Breast epithelium (tissue), 4 donors: Measurements from ENCODE around the gene CPN1. TPM values are rescaled to one million over a fixed set of nuclear protein-coding genes. Genes with fewer than 3 reads are reported as not detected.

ENCODE experiments used
- DNase-seq, 2 donors: peaks; one replicate each; pipeline ENCODE4 v3.0.0-alpha.2; 2019; ENCODE audit warnings: low spot score in 2 of 2
- H3K27ac ChIP-seq, 2 donors: fragments of 200-600 bp; sonication (generic) in 1 of 2; one replicate each; pipeline ENCODE4 v1.5.1; 2016 to 2019; ENCODE audit warnings: mild to moderate bottlenecking in 1 of 2
- H3K27me3 ChIP-seq, 2 donors: fragments of 200-600 bp; sonication (generic) in 1 of 2; one replicate each; pipeline versions ENCODE4 v1.5.1 to v1.6.0; 2017 to 2019; ENCODE audit warnings: control low read depth in 1 of 2, mild to moderate bottlenecking in 1 of 2
- H3K36me3 ChIP-seq: fragments of 200-600 bp; one replicate; pipeline ENCODE4 v1.5.1; 2019
- H3K4me1 ChIP-seq, 2 donors: fragments of 200-600 bp; sonication (generic); one replicate each; pipeline ENCODE4 v1.5.1; 2016 to 2019; ENCODE audit warnings: control low read depth in 1 of 2
- H3K4me3 ChIP-seq, 3 donors: fragments of 200-600 bp; sonication (generic); 1 replicate in 2 of 3; 2 replicates in 1 of 3; pipeline ENCODE4 v1.5.1; 2016 to 2019; ENCODE audit warnings: mild to moderate bottlenecking in 3 of 3, moderate library complexity in 2 of 3
- H3K9me3 ChIP-seq, 2 donors: fragments of 200-600 bp; sonication (generic) in 1 of 2; one replicate each; pipeline ENCODE4 v1.5.1; 2016 to 2019; ENCODE audit warnings: control low read depth in 1 of 2
- POLR2A ChIP-seq: fragments of 450-650 bp; IDR thresholded peaks from one replicate; pipeline ENCODE4 v1.6.1; 2016; ENCODE audit warnings: antibody characterized with exemption, mild to moderate bottlenecking, moderate library complexity
- POLR2AphosphoS5 ChIP-seq, 3 donors: sonication (generic); formaldehyde crosslinking; IDR thresholded peaks; one replicate each; pipeline ENCODE4 v1.6.1; 2017; ENCODE audit warnings: antibody characterized with exemption in 3 of 3
- intact Hi-C: fragments of 100-400 bp; cut with DNase I; formaldehyde crosslinking; loops from one replicate; pipeline ENCODE4 v1.15.1; 2023; ENCODE audit warnings: low total_unique reads
- total RNA-seq, 3 donors: library from RNA; depleted of rRNA; stranded (reverse); fragments of >200 nt; gene quantifications; one replicate each; pipeline ENCODE4 v1.1.0, GENCODE V29; 2016
- TF ChIP-seq, protein P1 (sequence below), 3 donors: fragments of 450-650 bp; IDR thresholded peaks; one replicate each; pipeline ENCODE4 v1.5.1; 2016 to 2017; ENCODE audit warnings: antibody characterized with exemption in 3 of 3, mild to moderate bottlenecking in 3 of 3, moderate library complexity in 3 of 3

CPN1 gene
- total RNA-seq, 3 donors from 2014 or later, result not detected

DNA sequence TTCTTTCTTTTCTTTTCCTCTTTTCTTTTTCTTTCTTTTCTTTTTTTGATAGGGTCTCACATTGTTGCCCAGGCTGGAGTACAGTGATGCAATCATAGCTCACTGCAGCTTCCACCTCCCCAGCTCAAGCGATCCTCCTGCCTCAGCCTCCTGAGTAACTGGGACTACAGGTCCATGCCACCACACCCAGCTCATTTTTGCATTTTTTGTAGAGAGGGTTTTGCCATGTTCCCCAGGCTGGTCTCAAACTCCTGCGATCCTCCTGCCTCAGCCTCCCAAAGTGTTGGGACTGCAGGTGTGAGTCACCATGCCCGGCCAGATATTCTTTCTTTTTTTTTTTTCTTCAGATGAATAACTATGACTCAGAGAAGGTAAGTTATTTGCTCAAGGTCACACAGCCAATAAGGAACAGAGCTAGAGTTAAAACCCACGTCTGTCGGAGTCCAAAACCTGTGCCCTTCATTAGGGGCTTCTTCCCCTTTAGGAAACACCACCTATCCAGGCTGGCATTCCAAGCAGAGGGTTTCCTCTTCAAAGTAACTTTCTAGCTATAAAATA is 43.8 kb downstream of the CPN1 start:
- TF ChIP-seq POLR2A (no peak), POLR2AphosphoS5 (IDR thresholded peaks at IDR 0.05) (no peak)
- TF ChIP-seq, protein P1, sequence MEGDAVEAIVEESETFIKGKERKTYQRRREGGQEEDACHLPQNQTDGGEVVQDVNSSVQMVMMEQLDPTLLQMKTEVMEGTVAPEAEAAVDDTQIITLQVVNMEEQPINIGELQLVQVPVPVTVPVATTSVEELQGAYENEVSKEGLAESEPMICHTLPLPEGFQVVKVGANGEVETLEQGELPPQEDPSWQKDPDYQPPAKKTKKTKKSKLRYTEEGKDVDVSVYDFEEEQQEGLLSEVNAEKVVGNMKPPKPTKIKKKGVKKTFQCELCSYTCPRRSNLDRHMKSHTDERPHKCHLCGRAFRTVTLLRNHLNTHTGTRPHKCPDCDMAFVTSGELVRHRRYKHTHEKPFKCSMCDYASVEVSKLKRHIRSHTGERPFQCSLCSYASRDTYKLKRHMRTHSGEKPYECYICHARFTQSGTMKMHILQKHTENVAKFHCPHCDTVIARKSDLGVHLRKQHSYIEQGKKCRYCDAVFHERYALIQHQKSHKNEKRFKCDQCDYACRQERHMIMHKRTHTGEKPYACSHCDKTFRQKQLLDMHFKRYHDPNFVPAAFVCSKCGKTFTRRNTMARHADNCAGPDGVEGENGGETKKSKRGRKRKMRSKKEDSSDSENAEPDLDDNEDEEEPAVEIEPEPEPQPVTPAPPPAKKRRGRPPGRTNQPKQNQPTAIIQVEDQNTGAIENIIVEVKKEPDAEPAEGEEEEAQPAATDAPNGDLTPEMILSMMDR (IDR thresholded peaks at IDR 0.05), result no peak
- Histone ChIP-seq H3K4me1 (no peaks in the 10 kb centered on the region), H3K4me3 (no peak overlapping the region), H3K36me3 (no peaks in the 10 kb centered on the region), H3K27ac (no peak overlapping the region), H3K27me3 (no peaks in the 10 kb centered on the region), H3K9me3 (no peaks in the 10 kb centered on the region)
- DNase-seq, result no peak
- intact Hi-C loops, result no loop called here

DNA sequence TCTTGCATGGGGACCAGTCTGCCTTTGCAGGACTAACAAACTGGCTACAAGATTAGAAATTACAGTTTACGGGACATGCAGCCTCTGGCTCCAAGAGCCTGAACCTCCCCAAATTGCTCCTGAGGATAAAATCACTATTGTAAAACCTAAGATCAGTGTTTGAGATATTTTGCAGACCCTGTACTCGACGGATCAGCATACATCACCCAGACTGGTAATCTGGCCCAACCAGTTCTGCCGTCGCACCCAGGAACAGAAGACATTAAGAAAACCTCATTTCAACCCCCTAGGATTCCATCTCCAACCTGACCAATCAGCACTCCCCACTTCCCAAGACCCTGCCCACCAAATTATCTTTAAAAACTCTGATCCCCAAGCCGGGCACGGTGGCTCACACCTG is 44.8 kb downstream of the CPN1 start:
- H3K4me3 ChIP-seq, result no peak overlapping the region
- DNase-seq, result no peak
- TF ChIP-seq POLR2A (no peak), POLR2AphosphoS5 (IDR thresholded peaks at IDR 0.05) (no peak)
- no peaks in the 10 kb centered on the region for H3K27me3 ChIP-seq
- H3K36me3 ChIP-seq, result no peaks in the 10 kb centered on the region
- no peak overlapping the region for H3K27ac ChIP-seq
- intact Hi-C loops, result no loop called here
- no peaks in the 10 kb centered on the region for H3K4me1 ChIP-seq
- no peaks in the 10 kb centered on the region for H3K9me3 ChIP-seq

DNA sequence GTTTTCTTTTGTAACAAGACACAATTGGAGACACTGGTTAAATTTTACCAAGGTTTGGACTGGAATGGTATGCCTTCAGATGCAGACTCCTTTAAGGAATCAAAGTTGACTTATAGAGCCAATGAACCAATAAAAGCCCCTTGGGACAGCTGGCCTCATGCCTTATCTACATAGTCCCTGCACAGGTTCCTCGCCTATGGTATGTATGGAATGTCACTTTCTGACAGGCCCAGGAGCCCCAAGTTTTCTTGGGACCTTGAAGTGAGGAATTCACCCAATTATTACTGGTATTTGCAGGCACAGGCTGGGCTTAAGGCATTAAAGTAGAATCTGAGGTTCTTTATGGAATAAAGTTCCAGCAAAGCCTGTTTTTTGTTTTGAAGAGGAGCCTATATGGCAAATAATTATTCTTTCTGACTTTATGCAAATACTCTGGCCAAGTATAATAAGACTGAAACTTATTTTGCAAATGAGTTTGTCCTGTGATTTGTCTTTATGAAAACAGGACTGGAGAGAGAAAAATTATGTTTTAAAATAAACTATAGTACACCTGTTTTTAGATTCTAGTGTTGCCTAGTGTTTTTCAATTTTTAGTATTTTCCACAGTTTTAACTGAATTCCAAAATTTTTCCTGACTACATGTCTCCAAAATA is 47.8 kb downstream of the CPN1 start:
- no peaks in the 10 kb centered on the region for H3K27me3 ChIP-seq
- no peak overlapping the region for H3K27ac ChIP-seq
- intact Hi-C loops, result no loop called here
- DNase-seq, result no peak
- no peaks in the 10 kb centered on the region for H3K9me3 ChIP-seq
- no peaks in the 10 kb centered on the region for H3K36me3 ChIP-seq
- TF ChIP-seq, protein P1 (IDR thresholded peaks at IDR 0.05), result no peak
- TF ChIP-seq POLR2A (no peak), POLR2AphosphoS5 (IDR thresholded peaks at IDR 0.05) (no peak)
- no peaks in the 10 kb centered on the region for H3K4me1 ChIP-seq
- H3K4me3 ChIP-seq, result no peak overlapping the region

DNA sequence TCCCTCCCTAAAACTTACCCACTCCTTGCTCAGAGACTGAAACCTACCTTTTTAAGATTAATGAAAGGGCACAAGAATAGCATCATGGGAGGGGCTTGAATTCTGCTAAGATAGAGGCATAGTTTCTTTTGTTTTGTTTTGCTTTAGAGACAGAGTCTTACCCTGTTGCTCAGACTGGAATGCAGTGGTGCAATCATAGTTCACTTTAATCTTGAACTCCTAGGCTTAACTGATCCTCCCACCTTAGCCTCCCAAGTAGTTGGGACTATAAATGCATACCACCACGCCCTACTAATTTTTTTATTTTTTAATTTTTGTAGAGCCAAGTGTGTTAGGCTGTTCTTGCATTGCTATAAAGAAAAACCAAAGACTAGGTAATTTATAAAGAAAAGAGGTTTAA is 54.3 kb downstream of the CPN1 start:
- TF ChIP-seq, protein P1 (IDR thresholded peaks at IDR 0.05), result no peak
- TF ChIP-seq POLR2A (no peak), POLR2AphosphoS5 (IDR thresholded peaks at IDR 0.05) (no peak)
- peaks cover 3 to 4% of the 10 kb centered on the region in 2 donors for H3K9me3 ChIP-seq
- intact Hi-C loops, result no loop called here
- H3K27me3 ChIP-seq, result no peaks in the 10 kb centered on the region
- no peaks in the 10 kb centered on the region for H3K36me3 ChIP-seq
- H3K4me3 ChIP-seq, result no peak overlapping the region
- no peaks in the 10 kb centered on the region for H3K4me1 ChIP-seq
- H3K27ac ChIP-seq, result no peak overlapping the region
- no peak for DNase-seq

DNA sequence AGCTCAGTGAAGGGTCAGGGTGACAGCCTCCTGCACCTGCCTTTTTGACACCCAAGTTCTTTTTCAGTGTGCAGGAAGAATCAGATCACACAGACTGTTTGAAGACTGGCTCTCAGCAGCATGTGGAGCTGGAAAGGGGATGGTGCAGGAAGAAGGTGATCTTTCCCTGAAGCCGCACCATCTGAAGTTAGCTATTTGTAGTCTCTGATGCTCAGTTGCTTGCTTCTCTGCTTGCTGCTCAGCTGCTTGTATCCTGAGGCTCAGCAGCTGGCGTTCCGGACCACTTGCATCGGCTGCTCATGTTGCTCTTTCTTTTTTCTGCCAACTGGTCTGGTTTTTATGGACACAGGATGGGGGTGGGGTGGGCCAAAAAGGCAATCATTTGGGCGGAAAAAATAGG is 56.1 kb downstream of the CPN1 start:
- TF ChIP-seq, protein P1 (IDR thresholded peaks at IDR 0.05), result no peak
- TF ChIP-seq POLR2AphosphoS5 (IDR thresholded peaks at IDR 0.05) (no peak), POLR2A (no peak)
- Histone ChIP-seq H3K36me3 (no peaks in the 10 kb centered on the region), H3K4me3 (no peak overlapping the region), H3K4me1 (no peaks in the 10 kb centered on the region), H3K27ac (no peak overlapping the region), H3K27me3 (no peaks in the 10 kb centered on the region), H3K9me3 (peaks cover 3 to 4% of the 10 kb centered on the region in 2 donors)
- intact Hi-C loops, result no loop called here
- DNase-seq, result no peak
